ENCODE data around the gene SYCE3.

SYCE3 gene

GRCh38 chr22:50599816-50600455 lies 37.2 kb upstream of the SYCE3 start:
- DNase-seq = peak in 1 of 2 experiments; percentile 60

DNA sequence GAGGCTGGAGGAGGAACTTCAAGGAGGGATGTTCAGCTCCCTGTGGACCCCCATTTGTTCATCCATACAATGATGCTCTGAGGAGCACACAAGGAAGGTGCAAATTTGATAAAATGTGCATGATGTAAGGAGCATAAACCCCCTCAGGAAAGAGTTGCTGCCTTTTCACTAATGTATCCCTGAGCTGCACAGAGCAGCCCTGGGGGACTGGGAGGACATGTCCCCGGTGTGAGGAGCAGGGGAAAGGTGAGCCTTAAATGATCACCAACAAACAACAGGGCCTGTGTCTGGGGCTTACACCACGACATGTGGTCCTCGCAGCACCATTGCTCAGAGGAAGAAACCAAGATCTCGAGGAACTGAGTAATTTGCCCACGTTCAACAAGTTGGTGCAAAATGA lies 34.4 kb upstream of the SYCE3 start:
- DNase-seq = no peak

DNA sequence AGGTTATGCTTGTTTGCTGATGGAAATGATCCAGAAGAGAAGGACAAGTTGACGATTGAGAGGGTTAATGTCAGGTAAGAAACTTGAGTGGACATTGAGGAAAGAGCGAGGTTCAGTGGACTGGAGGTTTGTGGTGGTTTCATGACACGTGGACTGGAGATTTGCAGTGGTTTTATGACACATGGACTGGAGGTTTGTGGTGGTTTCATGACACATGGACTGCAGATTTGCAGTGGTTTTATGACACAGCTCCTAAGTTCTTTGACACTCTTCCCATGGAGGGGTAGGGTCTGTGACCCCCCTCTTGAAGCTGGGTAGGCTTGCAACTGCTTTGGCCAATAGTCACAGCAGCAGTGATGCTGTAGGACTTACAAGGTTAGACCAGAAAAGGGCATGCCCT lies 32.5 kb upstream of the SYCE3 start:
- DNase-seq = no peak

GRCh38 chr22:50587407-50587806 lies 24.7 kb upstream of the SYCE3 start:
- DNase-seq = no peak

DNA sequence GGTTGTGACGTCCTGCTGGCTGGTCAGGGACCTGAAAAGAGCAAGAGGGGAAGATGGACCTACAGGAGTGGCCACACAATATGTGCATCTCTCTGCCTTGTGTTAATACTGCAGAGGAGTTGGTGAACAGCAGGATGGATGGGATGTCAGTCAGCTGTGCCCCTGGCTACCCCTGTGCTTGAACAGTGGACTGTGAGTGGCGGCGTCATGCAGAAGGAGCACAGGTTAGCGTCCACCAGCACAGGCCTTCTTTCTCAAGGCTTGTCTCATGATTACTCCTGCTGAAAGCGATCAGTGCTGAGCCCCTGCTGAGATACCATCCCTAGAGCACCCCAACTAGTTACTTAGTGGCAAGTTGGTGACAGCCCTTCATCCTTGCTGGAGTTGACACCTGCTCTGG lies 23.7 kb upstream of the SYCE3 start:
- DNase-seq = no peak

DNA sequence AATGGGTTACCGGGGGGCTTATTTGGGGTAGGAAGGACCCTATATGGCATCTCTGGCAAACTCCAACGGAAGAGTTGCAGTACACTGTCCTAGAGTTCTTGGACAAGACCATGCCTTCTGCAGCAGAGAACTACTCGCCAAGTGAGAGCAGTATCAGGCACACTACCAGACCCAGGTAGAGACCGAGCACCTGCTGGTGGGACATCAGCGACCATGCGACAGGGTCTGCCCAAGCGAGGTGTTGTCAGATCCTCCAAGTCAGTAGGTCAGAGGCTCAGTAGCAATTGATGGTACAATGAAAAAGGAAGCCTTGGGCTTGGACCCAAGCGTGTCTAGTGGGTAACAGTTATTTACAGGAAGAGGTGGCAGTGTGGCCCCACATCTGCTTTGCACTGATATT lies 23.1 kb upstream of the SYCE3 start:
- DNase-seq = no peak

DNA sequence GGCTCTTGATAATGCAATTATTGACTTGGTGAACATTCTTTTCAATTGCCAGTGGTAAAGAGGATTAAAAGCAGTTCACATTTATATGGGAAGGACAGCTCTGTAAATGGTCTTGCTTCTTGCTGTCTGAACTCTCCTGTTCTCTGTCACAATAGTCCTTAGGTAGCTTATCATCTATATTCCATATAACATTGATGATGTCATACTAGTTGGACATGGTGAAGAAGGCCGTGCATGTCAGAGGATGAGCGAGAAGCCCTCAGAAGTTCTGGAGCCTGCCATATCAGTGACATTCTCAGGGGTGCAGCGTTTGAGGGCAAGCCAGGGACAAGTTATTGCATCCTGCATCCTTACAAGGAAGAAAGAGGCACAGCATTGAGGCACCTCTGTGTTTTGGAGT lies 22.5 kb upstream of the SYCE3 start:
- DNase-seq = no peak

GRCh38 chr22:50584106-50585096 lies 21.7 kb upstream of the SYCE3 start:
- no peak for DNase-seq

GRCh38 chr22:50583294-50583861 lies 20.7 kb upstream of the SYCE3 start:
- DNase-seq = no peak

DNA sequence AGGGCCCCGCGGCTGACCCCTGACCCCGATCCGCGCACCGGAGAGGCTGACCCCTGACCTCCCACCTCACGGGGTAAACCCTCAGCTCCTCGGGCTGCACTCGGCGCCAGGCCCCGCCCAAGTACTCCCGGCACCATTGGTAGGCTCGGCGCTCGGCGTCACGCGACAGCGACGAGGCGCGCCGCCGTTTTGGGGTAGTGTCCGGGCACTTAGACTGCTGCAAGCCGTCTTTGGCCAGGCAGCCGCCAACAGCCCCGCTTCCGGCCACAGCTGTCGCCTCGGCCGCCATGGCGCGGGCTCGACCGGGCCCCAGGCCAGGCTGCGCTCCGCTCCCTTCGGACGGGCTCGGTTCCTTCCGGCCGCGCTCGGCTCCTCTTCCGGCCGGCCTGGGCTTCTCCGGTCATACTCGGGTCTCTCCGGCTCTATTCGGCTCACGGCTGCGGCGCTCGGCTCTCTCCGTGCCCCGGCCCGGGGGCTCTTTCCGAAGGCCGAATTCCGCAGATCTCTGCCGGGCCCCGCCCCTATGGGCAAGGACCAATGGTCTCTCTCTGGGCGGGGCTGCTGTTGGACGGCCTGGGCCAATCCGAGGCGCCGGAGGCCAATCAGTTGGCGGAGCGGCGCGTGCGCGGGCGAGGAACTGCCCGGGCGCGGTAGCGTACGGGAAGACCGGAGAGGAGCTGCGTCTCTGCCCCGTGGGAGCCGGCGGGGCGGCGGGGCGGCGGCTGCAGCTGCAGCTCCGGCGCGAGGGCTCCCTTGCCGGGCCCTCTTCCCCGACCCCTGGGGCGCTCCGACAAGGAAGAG lies 20.0 kb upstream of the SYCE3 start, which contains the start of gene CHKB:
CHKB (minus strand) TSS at position 357 of the 801 bp plus-strand sequence; CDS start at position 289, 68 bp downstream.
- DNase-seq = peak; percentile 97

DNA sequence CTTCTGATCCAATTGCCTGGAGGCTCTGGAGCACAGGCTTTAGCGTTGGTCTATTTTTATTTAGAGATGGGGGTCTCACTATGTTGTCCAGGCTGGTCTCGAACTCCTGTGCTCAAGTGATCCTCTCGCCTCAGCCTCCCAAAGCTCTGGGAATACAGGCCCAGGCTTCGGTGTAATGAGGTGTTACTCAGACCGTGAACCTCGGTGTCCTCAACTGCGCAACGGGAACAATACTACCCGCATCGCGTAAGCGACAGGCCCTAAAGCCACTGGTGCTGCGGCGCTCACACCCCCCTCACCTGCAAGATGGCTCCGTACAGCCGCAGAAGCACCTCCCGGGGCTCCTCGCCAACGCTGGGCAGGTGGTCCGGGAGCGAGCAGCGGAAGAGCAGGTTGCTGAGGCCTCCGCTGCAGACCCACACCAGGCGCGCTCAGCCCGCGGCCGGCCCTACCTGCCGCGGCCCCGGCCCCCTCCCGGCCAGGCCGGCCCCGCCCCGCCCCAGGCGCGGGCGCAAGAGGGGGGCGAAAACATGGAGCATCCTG lies 19.3 kb upstream of the SYCE3 start:
- peak in 1 of 2 experiments; percentile 6 for DNase-seq

GRCh38 chr22:50581031-50581949 lies 18.6 kb upstream of the SYCE3 start:
- no peak for DNase-seq

GRCh38 chr22:50579752-50580151 lies 17.0 kb upstream of the SYCE3 start:
- no peak for DNase-seq

GRCh38 chr22:50578776-50579310 lies 16.1 kb upstream of the SYCE3 start:
- DNase-seq = no peak

- DNase-seq = no peak
Measured at GRCh38 chr22:50577987-50578775, 15.5 kb upstream of the SYCE3 start, which contains the start of gene CPT1B. CPT1B (minus strand) TSS chr22:50578427; CDS start chr22:50577915, 512 bp downstream.

DNA sequence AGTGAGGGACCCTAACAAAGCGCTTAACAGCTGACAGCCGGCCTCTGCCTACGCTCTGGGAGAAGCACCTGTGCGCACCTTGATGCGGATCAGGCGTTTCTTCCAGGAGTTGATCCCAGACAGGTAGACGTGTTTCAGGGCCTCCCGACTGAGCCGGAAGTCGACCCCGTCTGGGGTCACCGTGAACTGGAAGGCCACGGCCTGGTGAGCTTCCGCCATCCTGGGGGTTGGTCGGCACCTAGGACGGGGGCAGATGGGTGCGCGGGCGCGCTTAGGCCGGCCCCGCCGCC lies 14.9 kb upstream of the SYCE3 start:
- DNase-seq = no peak

DNA sequence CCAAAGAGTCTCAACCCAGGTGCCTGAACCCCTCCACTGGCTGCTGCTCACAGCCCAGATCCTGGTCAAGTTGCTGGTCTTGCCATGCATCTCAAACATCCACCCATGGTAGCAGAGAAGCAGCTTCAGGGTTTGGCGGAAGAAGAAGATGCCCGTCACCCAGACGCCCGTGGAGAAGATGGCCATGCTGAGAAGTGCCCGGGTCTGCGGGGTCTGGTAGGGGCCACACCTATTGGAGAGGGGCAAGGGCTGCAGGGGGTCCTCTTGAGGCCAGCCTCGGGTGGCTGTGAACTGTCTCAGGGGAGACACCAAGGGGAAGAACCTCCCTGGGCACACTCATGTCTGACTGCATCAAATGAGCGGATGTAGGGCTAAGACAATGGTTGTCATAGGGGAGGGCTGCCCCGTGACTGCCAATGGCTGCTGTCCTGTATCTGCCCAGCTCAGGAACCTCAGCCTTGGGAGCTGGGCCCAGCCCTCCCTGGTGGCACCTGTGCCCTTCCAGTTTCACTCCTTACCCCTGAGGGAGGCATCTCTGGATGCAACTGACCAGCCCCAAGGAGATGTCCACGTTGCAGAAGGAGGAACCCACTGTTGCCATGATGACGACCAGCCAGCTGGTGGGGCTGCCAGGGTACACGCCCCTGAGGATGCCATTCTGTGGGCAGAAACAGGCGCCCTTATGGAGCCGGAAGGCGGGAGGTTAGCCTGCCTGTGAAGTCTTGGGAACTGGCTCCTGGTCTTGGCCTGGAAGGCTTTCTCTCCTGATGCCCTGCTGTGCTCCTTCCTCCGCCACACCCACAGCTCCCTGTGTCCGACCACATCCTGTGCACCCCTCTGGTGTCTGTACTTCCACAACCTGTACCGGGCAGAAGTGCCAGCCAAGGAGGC lies 14.3 kb upstream of the SYCE3 start:
- DNase-seq = no peak

DNA sequence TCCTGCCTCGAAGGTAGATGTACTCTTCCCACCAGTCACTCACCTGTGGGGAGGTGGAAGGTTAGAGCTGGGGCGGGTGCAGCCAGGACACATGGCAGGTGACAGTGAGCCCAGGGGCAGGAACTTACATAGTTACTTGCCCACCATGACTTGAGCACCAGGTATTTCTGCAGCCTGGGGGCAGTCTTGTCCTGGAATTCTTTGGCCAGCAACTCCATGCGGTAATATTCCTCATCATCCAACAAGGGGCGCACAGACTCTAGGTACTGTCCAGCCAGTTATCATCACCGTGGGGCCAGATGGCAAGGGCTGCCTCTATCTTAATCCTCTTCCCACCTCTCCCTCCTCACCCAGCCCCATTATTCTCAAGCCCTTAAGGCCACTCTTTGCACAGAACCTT lies 13.4 kb upstream of the SYCE3 start:
- no peak for DNase-seq

DNA sequence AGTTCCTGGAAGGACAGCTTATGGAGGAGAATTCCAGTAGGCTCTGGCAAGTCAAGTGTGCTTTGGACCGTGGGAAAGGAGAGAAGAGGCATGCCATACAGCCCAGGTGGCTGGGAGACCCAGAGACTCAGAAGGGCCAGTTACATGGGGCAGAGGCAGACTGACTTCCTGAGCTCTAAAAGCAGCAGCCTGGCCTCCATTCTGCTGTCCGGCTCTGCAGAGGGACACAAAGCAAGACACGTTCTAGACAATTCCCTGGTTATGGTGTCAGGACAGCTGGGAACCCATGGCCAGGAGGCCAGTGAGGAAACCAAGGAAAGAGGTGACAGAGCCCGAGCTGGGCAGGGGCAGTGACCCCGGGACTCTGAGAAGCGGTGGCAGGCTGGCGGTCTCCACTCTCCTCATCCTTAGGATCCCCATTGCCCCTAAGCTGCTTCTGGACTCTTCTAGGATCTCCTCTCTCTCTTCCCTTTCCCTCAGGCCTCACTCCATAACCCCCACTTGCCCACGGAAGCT lies 12.8 kb upstream of the SYCE3 start:
- no peak for DNase-seq
